Epithelial cell of esophagus (primary cell): ENCODE measurements around the gene PYGM.

ENCODE experiments used
- DNase-seq: peaks from one replicate; pipeline ENCODE4 v3.0.0; 2010; ENCODE audit warnings: low read depth
- H3K4me3 ChIP-seq: 2 replicates; pipeline ENCODE4 v1.5.1; 2011; ENCODE audit warnings: mild to moderate bottlenecking, low read length, control low read depth
- CTCF ChIP-seq: IDR thresholded peaks from 2 replicates; pipeline ENCODE4 v1.5.1; 2011; ENCODE audit warnings: low read depth, mild to moderate bottlenecking, low read length, control low read depth, inconsistent platforms; ENCODE audit not compliant: insufficient read depth; ENCODE audit errors: missing control alignments

The PYGM gene

GRCh38 chr11:64796757-64797541 lies 37.2 kb upstream of the PYGM start:
- H3K4me3 ChIP-seq, result no peak overlapping the region
- no peak for DNase-seq
- TF ChIP-seq CTCF, result no peak

- H3K4me3 ChIP-seq, result no peak overlapping the region
- no peak for DNase-seq
- TF ChIP-seq CTCF, result no peak
Observed at GRCh38 chr11:64796047-64796756, 36.4 kb upstream of the PYGM start.

- H3K4me3 ChIP-seq, result no peak overlapping the region
- TF ChIP-seq CTCF, result no peak
- no peak for DNase-seq
Observed at GRCh38 chr11:64794526-64794925, 34.8 kb upstream of the PYGM start.

DNA sequence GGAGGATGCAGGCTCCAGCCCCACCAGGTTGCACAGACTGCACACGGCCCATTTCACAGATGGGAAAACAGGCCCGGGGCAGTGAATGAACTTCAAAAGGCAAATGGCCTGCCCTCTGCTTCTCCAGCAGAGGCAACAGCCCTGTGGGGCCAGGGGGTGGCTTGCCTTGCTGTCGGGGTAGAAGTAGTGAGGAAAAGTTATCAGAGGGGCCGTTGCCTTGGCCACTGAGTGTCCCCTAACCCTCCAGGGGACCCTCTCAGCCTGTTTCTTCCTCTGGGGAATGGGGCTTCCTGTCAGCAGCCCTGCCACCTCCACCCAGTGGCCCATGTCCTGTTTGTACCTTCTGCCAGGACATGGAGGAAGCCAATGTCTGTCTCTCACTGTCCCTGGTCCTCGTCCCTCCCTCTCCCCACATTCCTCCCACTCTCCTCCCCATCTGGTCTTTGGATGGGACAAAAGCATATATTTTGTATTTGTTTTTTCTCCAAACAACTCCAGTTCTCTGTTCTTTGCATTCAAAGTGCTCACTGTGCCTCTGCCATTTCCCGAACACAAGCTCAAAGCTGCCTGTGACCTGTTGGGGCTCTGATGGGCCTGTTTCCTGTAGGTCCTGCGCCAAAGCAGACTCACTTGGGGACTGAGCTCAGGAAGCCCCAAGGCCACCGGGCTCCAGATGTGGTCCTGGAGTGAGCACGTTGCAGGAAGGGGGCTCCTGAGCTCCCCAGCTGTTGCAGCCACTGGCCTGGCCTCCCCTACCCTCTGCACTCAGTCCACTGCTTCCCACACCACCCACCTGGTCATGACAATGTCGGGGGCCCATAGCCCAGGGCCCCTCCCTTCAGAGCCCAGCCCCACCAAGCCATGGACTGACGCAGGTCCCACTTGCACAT lies 33.7 kb upstream of the PYGM start:
- TF ChIP-seq CTCF, result no peak
- DNase-seq, result no peak

DNA sequence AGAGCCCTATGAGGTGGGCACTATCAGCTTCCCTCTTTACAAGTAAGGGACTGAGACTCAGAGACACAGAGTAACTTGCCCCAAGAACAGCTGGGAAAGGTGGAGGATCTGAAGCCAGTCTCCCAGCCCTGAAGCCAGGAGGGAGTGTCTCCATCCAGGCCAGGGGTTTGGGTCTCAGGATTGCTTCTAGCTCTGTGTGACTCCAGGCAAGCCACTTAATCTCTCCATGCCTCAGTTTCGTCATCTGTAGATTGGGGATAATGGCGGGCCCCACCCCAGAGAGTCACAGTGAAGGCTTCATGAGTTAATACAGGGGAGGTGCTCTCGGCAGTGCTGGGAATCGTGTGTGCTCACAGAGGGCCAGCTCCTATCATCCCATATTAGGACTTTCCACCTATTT lies 32.7 kb upstream of the PYGM start:
- DNase-seq, result no peak
- H3K4me3 ChIP-seq, result no peak overlapping the region
- TF ChIP-seq CTCF, result no peak

More for the DNA sequence above, 33.7 kb upstream of the PYGM start:
- no peak overlapping the region for H3K4me3 ChIP-seq

DNA sequence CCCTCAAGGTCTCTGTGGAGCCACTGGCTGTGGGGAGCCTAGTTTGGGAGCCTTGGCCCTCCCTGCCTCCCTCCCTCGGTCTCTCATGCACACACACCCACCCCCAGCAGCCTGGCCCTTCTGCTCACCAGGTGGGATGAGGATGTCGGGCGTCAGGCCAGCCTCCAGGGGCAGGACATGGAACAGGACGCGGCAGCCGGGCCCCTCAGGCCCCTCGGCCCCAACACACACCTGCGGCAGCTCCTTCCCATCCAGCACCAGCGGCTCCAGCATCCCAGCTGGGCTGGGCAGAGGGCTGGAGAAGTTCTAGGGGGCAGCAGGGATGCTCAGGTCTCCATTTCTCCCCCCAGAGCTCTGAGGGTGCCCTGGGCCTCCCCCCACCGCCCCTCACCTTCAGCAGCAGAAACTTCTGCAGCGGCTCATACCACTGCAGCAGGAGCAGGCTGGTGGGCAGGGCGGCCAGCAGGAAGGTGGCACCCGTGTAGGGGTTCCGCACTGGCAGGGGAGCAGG lies 32.1 kb upstream of the PYGM start:
- no peak for TF ChIP-seq CTCF
- no peak for DNase-seq
- H3K4me3 ChIP-seq, result no peak overlapping the region
